ENCODE results near the gene RELN. TPM values are rescaled to one million over a fixed set of nuclear protein-coding genes. Genes with fewer than 3 reads are reported as not detected.

The RELN gene
- total RNA-seq, 4 donors from 2014 or later, result 2.5 to 10.1 (median 6.5) TPM

- intact Hi-C loops (cut with DNase I), result no loop called here
- no peak overlapping the region for H3K27ac ChIP-seq (replicated peaks in 1 of 4)
- H3K9me3 ChIP-seq, result no peaks in the 10 kb centered on the region
- no peaks in the 10 kb centered on the region for H3K4me1 ChIP-seq
- no peak for DNase-seq (ENCODE audit: extremely low spot score)
- WGBS, result 59% methylated on average over 1 of the region's 1 CpG
- no peak for TF ChIP-seq EP300 (IDR thresholded peaks at IDR 0.05)
- TF ChIP-seq POLR2AphosphoS5 (IDR thresholded peaks at IDR 0.05), result no peak
- TF ChIP-seq CTCF (IDR thresholded peaks at IDR 0.05), result no peak
- TF ChIP-seq POLR2A (IDR thresholded peaks at IDR 0.05; ENCODE audit: low read depth), result no peak
- no peaks in the 10 kb centered on the region for H3K36me3 ChIP-seq
- no peaks in the 10 kb centered on the region for H3K27me3 ChIP-seq
- no peak overlapping the region for H3K4me3 ChIP-seq
Measured at GRCh38 chr7:103799298-103799697, 190.2 kb downstream of the RELN start.

- Histone ChIP-seq H3K4me3 (no peak overlapping the region), H3K27me3 (no peaks in the 10 kb centered on the region), H3K27ac (replicated peaks in 1 of 4) (no peak overlapping the region), H3K36me3 (no peaks in the 10 kb centered on the region), H3K4me1 (no peaks in the 10 kb centered on the region), H3K9me3 (no peaks in the 10 kb centered on the region)
- TF ChIP-seq POLR2AphosphoS5 (IDR thresholded peaks at IDR 0.05), result no peak
- TF ChIP-seq EP300 (IDR thresholded peaks at IDR 0.05), result no peak
- TF ChIP-seq POLR2A (IDR thresholded peaks at IDR 0.05; ENCODE audit: low read depth), result no peak
- TF ChIP-seq CTCF (IDR thresholded peaks at IDR 0.05), result no peak
- intact Hi-C loops (cut with DNase I), result no loop called here
- 52% methylated on average over 3 of the region's 3 CpGs for WGBS
- DNase-seq (ENCODE audit: extremely low spot score), result no peak
Measured at GRCh38 chr7:103797647-103798307, 191.7 kb downstream of the RELN start.

DNA sequence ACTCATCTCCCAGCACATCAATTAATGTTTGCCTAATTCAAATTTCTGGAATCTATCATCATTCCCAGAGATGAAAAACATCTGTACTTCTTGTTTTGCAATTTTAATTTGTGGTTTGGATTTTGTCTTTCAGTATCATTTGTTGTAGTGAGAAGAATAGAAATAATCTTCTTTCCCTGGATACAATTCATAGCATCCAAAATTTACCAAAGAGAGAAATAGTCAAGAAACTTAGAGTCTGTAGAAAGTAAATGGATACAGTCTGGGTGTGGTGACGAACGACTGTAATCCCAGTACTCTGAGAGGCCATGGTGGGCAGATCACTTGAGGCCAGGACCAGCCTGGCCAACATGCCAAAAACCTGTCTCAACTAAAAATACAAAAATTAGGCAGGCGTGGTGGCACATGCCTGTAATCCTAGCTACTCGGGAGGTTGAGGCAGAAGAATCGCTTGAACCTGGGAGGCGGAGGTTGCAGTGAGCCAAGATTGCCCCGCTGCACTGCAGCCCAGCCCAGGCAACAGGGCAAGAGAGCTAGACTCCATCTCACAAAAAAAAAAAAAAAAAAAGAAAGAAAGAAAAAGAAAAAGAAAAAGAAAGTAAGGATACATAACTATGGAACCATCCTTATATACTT lies 193.0 kb downstream of the RELN start:
- peaks cover 0 to 5% (median 2%) of the 10 kb centered on the region in 4 donors for H3K9me3 ChIP-seq
- intact Hi-C loops (cut with DNase I), result no loop called here
- WGBS, result 93% methylated on average over 7 of the region's 7 CpGs
- H3K27ac ChIP-seq (replicated peaks in 1 of 4), result no peak overlapping the region
- H3K27me3 ChIP-seq, result no peaks in the 10 kb centered on the region
- DNase-seq (ENCODE audit: extremely low spot score), result no peak
- no peak for TF ChIP-seq POLR2AphosphoS5 (IDR thresholded peaks at IDR 0.05)
- no peak for TF ChIP-seq EP300 (IDR thresholded peaks at IDR 0.05)
- no peak for TF ChIP-seq CTCF (IDR thresholded peaks at IDR 0.05)
- TF ChIP-seq POLR2A (IDR thresholded peaks at IDR 0.05; ENCODE audit: low read depth), result no peak
- H3K36me3 ChIP-seq, result no peaks in the 10 kb centered on the region
- no peaks in the 10 kb centered on the region for H3K4me1 ChIP-seq
- no peak overlapping the region for H3K4me3 ChIP-seq

DNA sequence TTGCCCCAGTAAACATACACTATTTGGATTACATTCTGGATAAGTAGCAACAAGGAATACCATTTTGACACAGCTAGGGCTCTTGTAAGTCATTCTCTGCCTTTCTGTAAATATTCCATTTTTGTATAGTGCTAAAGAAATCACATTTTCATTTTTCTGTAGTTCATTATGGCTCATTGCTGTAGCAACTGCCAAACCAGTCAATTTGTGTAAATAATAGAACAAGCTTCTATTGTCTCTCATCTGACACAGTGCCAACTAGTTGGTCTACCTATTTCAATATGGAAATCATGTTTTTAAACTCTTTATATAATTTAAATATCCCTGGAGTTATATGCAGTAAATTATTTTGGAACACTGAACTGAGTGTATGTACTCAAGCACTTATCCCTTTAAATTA lies 193.7 kb downstream of the RELN start:
- H3K27ac ChIP-seq (replicated peaks in 1 of 4), result no peak overlapping the region
- H3K27me3 ChIP-seq, result no peaks in the 10 kb centered on the region
- no peaks in the 10 kb centered on the region for H3K4me1 ChIP-seq
- H3K36me3 ChIP-seq, result no peaks in the 10 kb centered on the region
- H3K4me3 ChIP-seq, result no peak overlapping the region
- no peak for TF ChIP-seq POLR2A (IDR thresholded peaks at IDR 0.05; ENCODE audit: low read depth)
- no peak for TF ChIP-seq EP300 (IDR thresholded peaks at IDR 0.05)
- no peak for TF ChIP-seq CTCF (IDR thresholded peaks at IDR 0.05)
- no peak for TF ChIP-seq POLR2AphosphoS5 (IDR thresholded peaks at IDR 0.05)
- H3K9me3 ChIP-seq, result peaks cover 0 to 5% (median 2%) of the 10 kb centered on the region in 4 donors
- no peak for DNase-seq (ENCODE audit: extremely low spot score)
- intact Hi-C loops (cut with DNase I), result no loop called here
